K562 (cell line): ENCODE results near the gene DLG4.

Experiments used
- CBX5 ChIP-seq: IDR thresholded peaks from 2 replicates; pipeline ENCODE4 v1.6.1; 2014; ENCODE audit warnings: low read depth, borderline replicate concordance
- CREB1 ChIP-seq, 2 experiments: sonication (generic) in 1 of 2; formaldehyde crosslinking in 1 of 2; IDR thresholded peaks; 2 replicates each; pipeline versions ENCODE4 v1.6.1 to v1.8.0; 2012 to 2022; ENCODE audit warnings: inconsistent platforms in 1 of 2, mild to moderate bottlenecking in 1 of 2, missing genetic modification reagents in 1 of 2, moderate library complexity in 1 of 2
- CTCF ChIP-seq, 3 experiments: IDR thresholded peaks in 2 of 3; conservative IDR thresholded peaks in 1 of 3; 2 replicates each; pipeline ENCODE4 v1.5.1; 2011 to 2012; ENCODE audit warnings: low read length in 3 of 3, mild to moderate bottlenecking in 3 of 3, control low read depth in 2 of 3, improper control_type of control experiment in 1 of 3, inconsistent platforms in 1 of 3, low read depth in 1 of 3, mixed read lengths in 1 of 3, moderate library complexity in 1 of 3; ENCODE audit not compliant: insufficient read depth in 2 of 3
- EZH2 ChIP-seq: IDR thresholded peaks from 2 replicates; pipeline ENCODE4 v1.6.1; 2012; ENCODE audit warnings: low read depth, mild to moderate bottlenecking, inconsistent platforms, low read length, borderline replicate concordance
- FOS ChIP-seq: IDR thresholded peaks from 3 replicates; pipeline ENCODE4 v1.6.1; 2011; ENCODE audit not compliant: insufficient read length; ENCODE audit errors: extremely low read depth
- SETDB1 ChIP-seq: IDR thresholded peaks from one replicate; pipeline ENCODE4 v1.6.1; 2012; ENCODE audit warnings: low read length, control low read depth, inconsistent platforms
- SMARCA4 ChIP-seq: fragments of 450-650 bp; IDR thresholded peaks from 2 replicates; pipeline ENCODE4 v1.6.1; 2016
- TCF7L2 ChIP-seq: fragments of 150-350 bp; IDR thresholded peaks from 2 replicates; pipeline ENCODE4 v1.6.1; 2016; ENCODE audit warnings: low read depth, mild to moderate bottlenecking, low read length, moderate library complexity
- TF ChIP-seq, protein P1 (sequence below): fragments of 250-450 bp; sonication (Bioruptor Pico); IDR thresholded peaks from 2 replicates; pipeline ENCODE4 v1.4.0; 2020; ENCODE audit warnings: mild to moderate bottlenecking

GRCh38 chr17:7146115-7146514 is 73.5 kb downstream of the DLG4 start:
- TF ChIP-seq FOS (no peak), CREB1 (IDR thresholded peaks at IDR 0.05) (no peak), CREB1 (CRISPR knock-in tag; IDR thresholded peaks at IDR 0.05) (no peak), TCF7L2 (no peak), SETDB1 (no peak), CBX5 (no peak), SMARCA4 (no peak), CTCF (IDR thresholded peaks at IDR 0.05 in 2 of 3, conservative IDR thresholded peaks at IDR 0.05 in 1 of 3; ENCODE audit: insufficient read depth in 2 of 3, low read depth in 1 of 3, low read length in 3 of 3) (no peak), EZH2 (no peak)
- TF ChIP-seq, protein P1, sequence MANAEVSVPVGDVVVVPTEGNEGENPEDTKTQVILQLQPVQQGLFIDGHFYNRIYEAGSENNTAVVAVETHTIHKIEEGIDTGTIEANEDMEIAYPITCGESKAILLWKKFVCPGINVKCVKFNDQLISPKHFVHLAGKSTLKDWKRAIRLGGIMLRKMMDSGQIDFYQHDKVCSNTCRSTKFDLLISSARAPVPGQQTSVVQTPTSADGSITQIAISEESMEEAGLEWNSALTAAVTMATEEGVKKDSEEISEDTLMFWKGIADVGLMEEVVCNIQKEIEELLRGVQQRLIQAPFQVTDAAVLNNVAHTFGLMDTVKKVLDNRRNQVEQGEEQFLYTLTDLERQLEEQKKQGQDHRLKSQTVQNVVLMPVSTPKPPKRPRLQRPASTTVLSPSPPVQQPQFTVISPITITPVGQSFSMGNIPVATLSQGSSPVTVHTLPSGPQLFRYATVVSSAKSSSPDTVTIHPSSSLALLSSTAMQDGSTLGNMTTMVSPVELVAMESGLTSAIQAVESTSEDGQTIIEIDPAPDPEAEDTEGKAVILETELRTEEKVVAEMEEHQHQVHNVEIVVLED (CRISPR knock-in tag): no peak
